ENCODE results near the gene CDC42BPG.

DNA sequence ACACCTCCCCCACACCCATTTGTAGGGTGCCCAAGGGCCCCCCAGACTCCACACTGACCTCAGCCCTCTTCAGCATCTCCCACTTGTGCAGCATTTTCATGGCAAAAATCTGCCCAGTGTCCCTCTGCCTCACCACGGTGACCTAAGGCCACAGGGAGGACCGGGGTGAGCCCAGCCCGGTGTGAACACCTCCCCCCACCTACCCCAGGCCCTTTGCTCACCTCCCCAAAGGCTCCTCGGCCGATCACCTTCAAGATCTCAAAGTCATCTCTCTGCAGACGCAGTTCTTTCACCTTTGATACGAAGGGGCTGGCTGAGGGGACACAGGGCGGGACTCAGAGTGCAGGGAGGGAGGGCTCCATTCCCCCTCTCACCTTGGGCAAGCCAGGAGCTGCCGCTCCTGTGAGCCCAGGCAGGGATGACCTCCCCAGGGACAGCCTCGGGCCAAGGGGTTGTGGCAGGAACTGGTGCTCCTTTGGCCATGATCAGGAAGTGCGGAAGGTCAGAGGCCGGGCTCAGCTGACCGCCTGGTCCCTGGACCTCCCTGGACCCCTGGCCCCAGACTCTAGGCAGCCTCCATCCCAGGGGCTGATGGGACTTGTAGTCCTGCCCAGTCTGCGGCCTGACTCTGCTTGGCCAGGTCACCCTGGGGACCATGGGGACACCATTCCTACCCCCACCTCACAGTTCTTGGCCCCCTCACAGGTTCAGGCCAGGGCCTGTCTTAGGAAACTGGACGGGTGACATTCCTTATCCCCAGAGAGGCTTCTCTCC, 2.7 kb downstream of the CDC42BPG start:
- TF ChIP-seq, protein P1, sequence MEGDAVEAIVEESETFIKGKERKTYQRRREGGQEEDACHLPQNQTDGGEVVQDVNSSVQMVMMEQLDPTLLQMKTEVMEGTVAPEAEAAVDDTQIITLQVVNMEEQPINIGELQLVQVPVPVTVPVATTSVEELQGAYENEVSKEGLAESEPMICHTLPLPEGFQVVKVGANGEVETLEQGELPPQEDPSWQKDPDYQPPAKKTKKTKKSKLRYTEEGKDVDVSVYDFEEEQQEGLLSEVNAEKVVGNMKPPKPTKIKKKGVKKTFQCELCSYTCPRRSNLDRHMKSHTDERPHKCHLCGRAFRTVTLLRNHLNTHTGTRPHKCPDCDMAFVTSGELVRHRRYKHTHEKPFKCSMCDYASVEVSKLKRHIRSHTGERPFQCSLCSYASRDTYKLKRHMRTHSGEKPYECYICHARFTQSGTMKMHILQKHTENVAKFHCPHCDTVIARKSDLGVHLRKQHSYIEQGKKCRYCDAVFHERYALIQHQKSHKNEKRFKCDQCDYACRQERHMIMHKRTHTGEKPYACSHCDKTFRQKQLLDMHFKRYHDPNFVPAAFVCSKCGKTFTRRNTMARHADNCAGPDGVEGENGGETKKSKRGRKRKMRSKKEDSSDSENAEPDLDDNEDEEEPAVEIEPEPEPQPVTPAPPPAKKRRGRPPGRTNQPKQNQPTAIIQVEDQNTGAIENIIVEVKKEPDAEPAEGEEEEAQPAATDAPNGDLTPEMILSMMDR (IDR thresholded peaks at IDR 0.05): no peak
- TF ChIP-seq POLR2A (IDR thresholded peaks at IDR 0.05) (no peak), POLR2AphosphoS5 (IDR thresholded peaks at IDR 0.05) (no peak)
